Caco-2 (cell line): ENCODE measurements around the gene LAMB3. TPM values are rescaled to one million over a fixed set of nuclear protein-coding genes. Genes with fewer than 3 reads are reported as not detected.

ENCODE experiments used
- BruUV-seq: library from RNA; stranded (reverse); fragments of 400-500 nt; replicated peaks from 2 replicates; lab custom pipeline; 2021; lab: Mats Ljungman, UMichigan
- CTCF ChIA-PET: fragments of 300-600 bp; sonication (Branson Sonifier 250); formaldehyde crosslinking; loops from one replicate; lab custom pipeline; 2022; ENCODE audit warnings: antibody characterized with exemption; lab: Charles Lee
- POLR2A ChIA-PET: fragments of 300-600 bp; sonication (Branson Sonifier 250); formaldehyde crosslinking; loops from one replicate; lab custom pipeline; 2022; ENCODE audit warnings: antibody characterized with exemption; lab: Charles Lee
- DNase-seq, 2 experiments: peaks; one replicate each; pipeline versions ENCODE4 v3.0.0 to v3.0.0-alpha.2; 2020 to 2022
- H3K27me3 ChIP-seq: replicated peaks from 2 replicates; pipeline ENCODE4 v1.6.0; 2011; ENCODE audit warnings: low read length; ENCODE audit not compliant: control insufficient read depth, insufficient read depth
- H3K36me3 ChIP-seq: 2 replicates; pipeline ENCODE4 v1.5.1; 2011; ENCODE audit warnings: low read length; ENCODE audit not compliant: control insufficient read depth, insufficient read depth
- H3K4me1 ChIP-seq: fragments of 250-450 bp; sonication (Bioruptor Pico); 2 replicates; pipeline ENCODE4 v1.5.1; 2020; ENCODE audit warnings: mild to moderate bottlenecking
- H3K4me3 ChIP-seq: 2 replicates; pipeline ENCODE4 v1.5.1; 2011; ENCODE audit warnings: low read depth, mild to moderate bottlenecking, control low read depth, low read length
- H3K9me3 ChIP-seq: fragments of 250-450 bp; sonication (Bioruptor Pico); 2 replicates; pipeline ENCODE4 v1.5.1; 2020; ENCODE audit warnings: mild to moderate bottlenecking, moderate library complexity
- H3K27ac Mint-ChIP-seq: one replicate; pipeline ENCODE4 v1.8.0; 2022; ENCODE audit warnings: mixed read lengths; ENCODE audit not compliant: unreplicated experiment
- H3K27me3 Mint-ChIP-seq: one replicate; pipeline ENCODE4 v1.8.0; 2022; ENCODE audit warnings: mixed read lengths; ENCODE audit not compliant: insufficient read depth, unreplicated experiment
- H3K36me3 Mint-ChIP-seq: one replicate; pipeline ENCODE4 v1.8.0; 2022; ENCODE audit warnings: mild to moderate bottlenecking, mixed read lengths; ENCODE audit not compliant: insufficient read depth, unreplicated experiment
- H3K4me1 Mint-ChIP-seq: one replicate; pipeline ENCODE4 v1.8.0; 2022; ENCODE audit warnings: low read depth, mixed read lengths; ENCODE audit not compliant: unreplicated experiment
- H3K4me3 Mint-ChIP-seq: one replicate; pipeline ENCODE4 v1.8.0; 2022; ENCODE audit warnings: mild to moderate bottlenecking, moderate library complexity, mixed read lengths; ENCODE audit not compliant: unreplicated experiment
- H3K9me3 Mint-ChIP-seq: one replicate; pipeline ENCODE4 v1.8.0; 2022; ENCODE audit warnings: mixed read lengths; ENCODE audit not compliant: unreplicated experiment
- CTCF ChIP-seq, 2 experiments: fragments of 200-600 bp in 1 of 2; IDR thresholded peaks; 1 replicate in 1 of 2; 2 replicates in 1 of 2; pipeline versions ENCODE4 v1.5.1 to v1.8.0; 2011 to 2022; ENCODE audit warnings: antibody characterized with exemption in 1 of 2, control low read depth in 1 of 2, inconsistent platforms in 1 of 2, low read depth in 1 of 2, low read length in 1 of 2, mild to moderate bottlenecking in 1 of 2, moderate library complexity in 1 of 2; ENCODE audit not compliant: insufficient read depth in 1 of 2, severe bottlenecking in 1 of 2, unreplicated experiment in 1 of 2
- intact Hi-C: fragments of 100-400 bp; cut with micrococcal nuclease; formaldehyde crosslinking; loops from one replicate; pipeline ENCODE4 v1.10.0; 2022; ENCODE audit not compliant: unreplicated experiment
- total RNA-seq: library from RNA; stranded (reverse); gene quantifications from 2 replicates; pipeline ENCODE4 v1.2.3, GENCODE V29; 2022

LAMB3 gene
- total RNA-seq, 1 experiment from 2014 or later: 125 TPM

GRCh38 chr1:209650454-209650853, 1.8 kb downstream of the LAMB3 start:
- Mint-ChIP-seq H3K36me3 (peaks cover 58% of the 10 kb centered on the region), H3K9me3 (no peaks in the 10 kb centered on the region), H3K4me3 (peak overlapping the region; percentile 96), H3K4me1 (peaks cover 58% of the 10 kb centered on the region), H3K27ac (peak overlapping the region; percentile 88), H3K27me3 (no peaks in the 10 kb centered on the region)
- DNase-seq: no peak
- Histone ChIP-seq H3K36me3 (peaks cover 7% of the 10 kb centered on the region), H3K27me3 (no peaks in the 10 kb centered on the region), H3K9me3 (no peaks in the 10 kb centered on the region), H3K4me1 (peaks cover 69% of the 10 kb centered on the region), H3K4me3 (peak overlapping the region; percentile 57)
- intact Hi-C loops: loop anchor here (10.0 kb wide), 2 partner anchors 226 to 256 kb away; no protein-coding TSS in a partner anchor
- BruUV-seq: no TSS peak
- CTCF ChIA-PET: interaction anchor here (0.8 kb wide), 1 partner anchor 23 kb away, joined by 3 read pairs; no protein-coding TSS in a partner anchor
- POLR2A ChIA-PET: no interaction called here
- TF ChIP-seq CTCF (IDR thresholded peaks at IDR 0.05; ENCODE audit: insufficient read depth in 1 of 2, low read depth in 1 of 2, low read length in 1 of 2, severe bottlenecking in 1 of 2, unreplicated experiment in 1 of 2): no peak

DNA sequence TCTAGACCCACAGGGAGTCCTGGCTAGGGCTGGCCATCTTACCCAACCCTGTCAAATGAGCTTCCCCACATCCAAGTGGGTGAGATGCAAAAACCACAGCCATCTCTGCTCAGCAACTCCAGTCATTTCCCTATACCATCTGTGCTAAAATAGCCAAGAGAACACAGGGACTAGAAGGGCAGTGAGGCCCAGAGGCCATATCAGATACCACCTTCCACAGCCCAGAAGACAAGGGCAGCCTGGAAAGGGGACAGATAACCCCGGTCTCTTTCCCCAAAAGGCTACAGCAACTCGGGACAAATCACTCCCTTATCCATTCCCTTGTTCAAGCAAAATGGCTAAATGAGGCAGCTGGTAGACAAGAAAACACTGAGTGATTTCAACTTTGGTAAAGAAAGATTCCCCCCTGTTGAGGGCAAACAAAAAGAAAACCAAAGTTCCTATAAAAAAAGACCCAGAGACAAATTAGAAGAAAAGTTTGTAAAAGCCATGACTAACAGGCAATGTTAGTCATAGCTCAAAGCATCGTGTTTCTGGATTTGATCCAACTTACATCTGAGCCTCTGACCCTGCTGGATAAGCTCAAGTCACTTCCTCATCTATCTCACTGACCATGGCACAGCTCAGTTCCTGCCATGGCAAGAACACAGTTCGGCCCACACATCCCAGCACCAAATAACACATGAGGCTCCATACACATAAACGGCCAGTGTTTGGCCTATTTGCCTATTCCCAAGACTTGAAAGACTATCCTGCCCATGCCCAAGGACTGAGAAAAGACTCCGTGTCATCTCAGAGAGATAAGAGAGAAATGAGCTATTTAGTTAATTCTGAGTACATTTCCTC, 3.1 kb downstream of the LAMB3 start:
- BruUV-seq: no TSS peak
- TF ChIP-seq CTCF (IDR thresholded peaks at IDR 0.05; ENCODE audit: insufficient read depth in 1 of 2, low read depth in 1 of 2, low read length in 1 of 2, severe bottlenecking in 1 of 2, unreplicated experiment in 1 of 2): no peak
- Mint-ChIP-seq H3K4me1 (peaks cover 45% of the 10 kb centered on the region), H3K4me3 (no peak overlapping the region), H3K27ac (no peak overlapping the region), H3K9me3 (no peaks in the 10 kb centered on the region), H3K27me3 (no peaks in the 10 kb centered on the region), H3K36me3 (peaks cover 71% of the 10 kb centered on the region)
- Histone ChIP-seq H3K36me3 (peaks cover 11% of the 10 kb centered on the region), H3K27me3 (no peaks in the 10 kb centered on the region), H3K4me1 (peaks cover 56% of the 10 kb centered on the region), H3K9me3 (no peaks in the 10 kb centered on the region), H3K4me3 (no peak overlapping the region)
- intact Hi-C loops: no loop called here
- ChIA-PET CTCF (interaction anchor here (0.5 to 0.6 kb wide), 2 partner anchors 41 to 53 kb away, joined by 3 to 5 read pairs; no protein-coding TSS in a partner anchor), POLR2A (interaction anchor here (0.6 to 1.4 kb wide), 3 partner anchors 26 to 157 kb away, joined by 3 to 8 read pairs (median 3); partner anchors contain the start of genes C1orf74 and G0S2)
- DNase-seq: no peak

DNA sequence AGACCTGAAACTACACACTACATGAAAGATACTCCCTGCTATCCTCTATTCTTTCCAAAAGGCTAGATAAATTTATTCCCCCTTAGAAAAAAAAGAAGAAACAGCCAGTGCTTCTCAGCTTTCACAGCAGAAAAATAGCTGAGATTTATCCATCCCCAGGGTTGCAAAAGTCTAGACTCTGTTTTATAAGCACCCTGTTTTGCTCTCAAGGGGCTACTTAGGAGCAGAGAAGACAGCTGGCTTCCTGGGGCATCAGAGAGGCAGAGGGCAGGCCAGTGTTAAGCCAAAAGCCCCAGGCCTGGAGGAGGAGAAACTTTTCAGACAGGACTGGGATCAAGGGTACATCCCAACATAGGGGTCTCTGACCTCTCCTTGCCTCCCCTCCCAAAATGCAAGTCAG, 3.9 kb downstream of the LAMB3 start:
- no peak for TF ChIP-seq CTCF (IDR thresholded peaks at IDR 0.05; ENCODE audit: insufficient read depth in 1 of 2, low read depth in 1 of 2, low read length in 1 of 2, severe bottlenecking in 1 of 2, unreplicated experiment in 1 of 2)
- Mint-ChIP-seq H3K4me1 (peaks cover 41% of the 10 kb centered on the region), H3K27ac (peak overlapping the region; percentile 65), H3K27me3 (no peaks in the 10 kb centered on the region), H3K9me3 (no peaks in the 10 kb centered on the region), H3K36me3 (peaks cover 79% of the 10 kb centered on the region), H3K4me3 (no peak overlapping the region)
- no peaks in the 10 kb centered on the region for H3K27me3 ChIP-seq
- no peaks in the 10 kb centered on the region for H3K9me3 ChIP-seq
- no peak for DNase-seq
- H3K36me3 ChIP-seq: peaks cover 11% of the 10 kb centered on the region
- BruUV-seq: no TSS peak
- ChIA-PET POLR2A (interaction anchor here (0.6 kb wide), 1 partner anchor 158 kb away, joined by 8 read pairs; no protein-coding TSS in a partner anchor), CTCF (no interaction called here)
- no peak overlapping the region for H3K4me3 ChIP-seq
- intact Hi-C loops: no loop called here
- peaks cover 51% of the 10 kb centered on the region for H3K4me1 ChIP-seq
